Activated CD4-positive, alpha-beta T cell treated with anti-CD3 and anti-CD28 coated beads, Interleukin-2, amount 50 U/mL, for 48 hours (primary cell): ENCODE results near the gene PPP6R3.
A peak's percentile ranks its signal among the peaks of the same experiment; 100 is the strongest.

Source experiments
- DNase-seq, 2 experiments: peaks; one replicate each; pipeline ENCODE4 v3.0.0-alpha.2; 2020

PPP6R3 gene

GRCh38 chr11:68570691-68571090, 110.1 kb downstream of the PPP6R3 start:
- DNase-seq, result no peak

GRCh38 chr11:68574308-68574707, 113.8 kb downstream of the PPP6R3 start:
- no peak for DNase-seq

GRCh38 chr11:68575025-68575665, 114.6 kb downstream of the PPP6R3 start:
- no peak for DNase-seq

GRCh38 chr11:68579455-68579854, 118.9 kb downstream of the PPP6R3 start:
- no peak for DNase-seq

- DNase-seq, result no peak
Measured at GRCh38 chr11:68581439-68581838, 120.9 kb downstream of the PPP6R3 start.

- DNase-seq, result no peak
Measured at GRCh38 chr11:68581901-68582300, 121.3 kb downstream of the PPP6R3 start.

GRCh38 chr11:68582416-68583040, 122.0 kb downstream of the PPP6R3 start:
- DNase-seq, result no peak

GRCh38 chr11:68583041-68583446, 122.5 kb downstream of the PPP6R3 start:
- no peak for DNase-seq

- peak; percentile 65 to 72 for DNase-seq
Measured at GRCh38 chr11:68584097-68584496, 123.5 kb downstream of the PPP6R3 start.

GRCh38 chr11:68584991-68585524, 124.5 kb downstream of the PPP6R3 start:
- no peak for DNase-seq

- no peak for DNase-seq
Measured at GRCh38 chr11:68589547-68590216, 129.1 kb downstream of the PPP6R3 start.

- DNase-seq, result no peak
Measured at GRCh38 chr11:68591719-68592118, 131.2 kb downstream of the PPP6R3 start.

- no peak for DNase-seq
Measured at GRCh38 chr11:68593441-68593840, 132.9 kb downstream of the PPP6R3 start.

- DNase-seq, result no peak
Measured at GRCh38 chr11:68594123-68594522, 133.6 kb downstream of the PPP6R3 start.

- DNase-seq, result no peak
Measured at GRCh38 chr11:68596231-68596630, 135.7 kb downstream of the PPP6R3 start.

- no peak for DNase-seq
Measured at GRCh38 chr11:68598816-68599653, 138.5 kb downstream of the PPP6R3 start.

- DNase-seq, result no peak
Measured at GRCh38 chr11:68601147-68601546, 140.6 kb downstream of the PPP6R3 start.

- no peak for DNase-seq
Measured at GRCh38 chr11:68609761-68610160, 149.2 kb downstream of the PPP6R3 start.

- no peak for DNase-seq
Measured at GRCh38 chr11:68610452-68611116, 150.0 kb downstream of the PPP6R3 start.

- no peak for DNase-seq
Measured at GRCh38 chr11:68615657-68616056, 155.1 kb downstream of the PPP6R3 start.

- DNase-seq, result no peak
Measured at GRCh38 chr11:68617925-68618809, 157.6 kb downstream of the PPP6R3 start.
